Measurements from ENCODE around the gene COX7A2. TPM values are rescaled to one million over a fixed set of nuclear protein-coding genes. Genes with fewer than 3 reads are reported as not detected.

Gene COX7A2
- total RNA-seq, 1 donor from 2014 or later: 232 TPM

DNA sequence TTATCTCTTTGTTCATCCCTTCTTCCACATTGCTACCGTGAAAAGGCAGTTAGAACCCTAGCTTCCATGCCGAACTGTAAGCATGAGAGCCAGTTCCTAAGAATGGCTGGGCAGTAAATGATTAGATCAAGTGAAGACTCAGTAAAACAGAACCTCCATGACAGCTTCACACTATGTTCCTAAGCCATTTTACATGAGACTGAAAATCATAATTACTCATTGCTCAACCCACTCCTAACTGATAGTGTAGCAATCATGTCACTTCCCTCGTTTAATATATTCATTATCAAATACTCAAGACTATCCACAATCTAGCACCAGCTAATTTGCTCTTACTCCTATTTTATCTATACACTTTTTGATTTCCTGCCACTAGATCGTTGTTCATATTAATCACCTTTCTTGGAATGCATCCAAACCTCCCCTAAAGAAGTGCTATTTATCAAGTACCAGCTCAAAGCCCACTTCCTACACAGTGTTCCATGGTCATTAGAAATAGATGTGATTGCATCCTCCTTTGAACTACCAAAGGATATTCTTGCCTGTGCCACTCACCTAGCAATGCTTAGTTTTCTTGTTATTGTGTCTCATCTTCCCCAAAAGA is 35.0 kb upstream of the COX7A2 start:
- Mint-ChIP-seq H3K27ac (peak overlapping the region; percentile 30), H3K4me3 (no peak overlapping the region), H3K9me3 (no peaks in the 10 kb centered on the region), H3K36me3 (peaks cover 20% of the 10 kb centered on the region), H3K27me3 (ENCODE audit: low read depth) (no peaks in the 10 kb centered on the region), H3K4me1 (peaks cover 47% of the 10 kb centered on the region)
- no peak for DNase-seq (ENCODE audit: low spot score in 2 of 2, unreplicated experiment in 2 of 2)
- TF ChIP-seq, protein P1, sequence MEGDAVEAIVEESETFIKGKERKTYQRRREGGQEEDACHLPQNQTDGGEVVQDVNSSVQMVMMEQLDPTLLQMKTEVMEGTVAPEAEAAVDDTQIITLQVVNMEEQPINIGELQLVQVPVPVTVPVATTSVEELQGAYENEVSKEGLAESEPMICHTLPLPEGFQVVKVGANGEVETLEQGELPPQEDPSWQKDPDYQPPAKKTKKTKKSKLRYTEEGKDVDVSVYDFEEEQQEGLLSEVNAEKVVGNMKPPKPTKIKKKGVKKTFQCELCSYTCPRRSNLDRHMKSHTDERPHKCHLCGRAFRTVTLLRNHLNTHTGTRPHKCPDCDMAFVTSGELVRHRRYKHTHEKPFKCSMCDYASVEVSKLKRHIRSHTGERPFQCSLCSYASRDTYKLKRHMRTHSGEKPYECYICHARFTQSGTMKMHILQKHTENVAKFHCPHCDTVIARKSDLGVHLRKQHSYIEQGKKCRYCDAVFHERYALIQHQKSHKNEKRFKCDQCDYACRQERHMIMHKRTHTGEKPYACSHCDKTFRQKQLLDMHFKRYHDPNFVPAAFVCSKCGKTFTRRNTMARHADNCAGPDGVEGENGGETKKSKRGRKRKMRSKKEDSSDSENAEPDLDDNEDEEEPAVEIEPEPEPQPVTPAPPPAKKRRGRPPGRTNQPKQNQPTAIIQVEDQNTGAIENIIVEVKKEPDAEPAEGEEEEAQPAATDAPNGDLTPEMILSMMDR (IDR thresholded peaks at IDR 0.05; ENCODE audit: unreplicated experiment): no peak

DNA sequence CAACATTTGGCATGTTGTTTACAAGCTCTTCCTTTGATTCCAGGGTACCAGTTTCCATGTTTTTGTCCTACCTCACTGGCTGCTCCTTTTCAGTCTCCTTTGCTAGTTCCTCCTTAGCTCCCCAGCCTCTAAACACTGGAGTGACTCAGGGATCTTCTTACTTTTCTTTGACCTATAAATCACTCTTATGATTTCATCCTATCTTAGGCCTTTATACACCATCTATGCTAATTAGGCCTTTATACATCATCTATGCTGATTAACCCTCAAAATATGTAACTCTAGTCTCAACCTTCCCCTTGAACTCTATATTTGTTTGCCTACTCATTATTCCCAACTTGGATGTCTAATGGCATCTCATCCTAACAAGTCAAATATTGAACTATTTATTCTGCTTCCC is 31.5 kb upstream of the COX7A2 start:
- H3K36me3 Mint-ChIP-seq: peaks cover 49% of the 10 kb centered on the region
- no peaks in the 10 kb centered on the region for H3K27me3 Mint-ChIP-seq (ENCODE audit: low read depth)
- peaks cover 24% of the 10 kb centered on the region for H3K9me3 Mint-ChIP-seq
- H3K27ac Mint-ChIP-seq: no peak overlapping the region
- TF ChIP-seq, protein P1 (IDR thresholded peaks at IDR 0.05; ENCODE audit: unreplicated experiment): no peak
- H3K4me1 Mint-ChIP-seq: peaks cover 30% of the 10 kb centered on the region
- no peak overlapping the region for H3K4me3 Mint-ChIP-seq
- DNase-seq (ENCODE audit: low spot score in 2 of 2, unreplicated experiment in 2 of 2): no peak

DNA sequence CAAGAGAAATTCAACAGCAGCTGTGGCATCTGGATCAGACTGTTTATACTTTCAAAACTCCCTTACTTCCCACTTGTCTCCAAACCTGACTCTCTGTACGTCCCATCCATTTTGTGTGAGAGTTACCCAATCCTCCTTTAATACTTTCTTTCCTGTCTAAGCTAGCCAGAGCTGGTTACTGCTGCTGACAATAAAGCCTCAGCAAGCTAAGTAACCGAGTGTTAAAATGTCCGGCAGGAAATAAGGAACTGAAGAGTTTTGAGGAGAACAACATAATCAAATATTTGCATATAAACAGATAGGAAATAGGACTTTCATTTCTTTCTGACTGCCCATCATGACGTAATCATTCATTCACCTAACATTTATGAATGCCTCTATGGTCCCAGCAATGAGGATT is 29.4 kb upstream of the COX7A2 start:
- no peak for DNase-seq (ENCODE audit: low spot score in 2 of 2, unreplicated experiment in 2 of 2)
- TF ChIP-seq, protein P1 (IDR thresholded peaks at IDR 0.05; ENCODE audit: unreplicated experiment): no peak
- peaks cover 51% of the 10 kb centered on the region for H3K36me3 Mint-ChIP-seq
- H3K4me3 Mint-ChIP-seq: no peak overlapping the region
- peaks cover 26% of the 10 kb centered on the region for H3K9me3 Mint-ChIP-seq
- H3K4me1 Mint-ChIP-seq: peaks cover 14% of the 10 kb centered on the region
- no peak overlapping the region for H3K27ac Mint-ChIP-seq
- no peaks in the 10 kb centered on the region for H3K27me3 Mint-ChIP-seq (ENCODE audit: low read depth)

DNA sequence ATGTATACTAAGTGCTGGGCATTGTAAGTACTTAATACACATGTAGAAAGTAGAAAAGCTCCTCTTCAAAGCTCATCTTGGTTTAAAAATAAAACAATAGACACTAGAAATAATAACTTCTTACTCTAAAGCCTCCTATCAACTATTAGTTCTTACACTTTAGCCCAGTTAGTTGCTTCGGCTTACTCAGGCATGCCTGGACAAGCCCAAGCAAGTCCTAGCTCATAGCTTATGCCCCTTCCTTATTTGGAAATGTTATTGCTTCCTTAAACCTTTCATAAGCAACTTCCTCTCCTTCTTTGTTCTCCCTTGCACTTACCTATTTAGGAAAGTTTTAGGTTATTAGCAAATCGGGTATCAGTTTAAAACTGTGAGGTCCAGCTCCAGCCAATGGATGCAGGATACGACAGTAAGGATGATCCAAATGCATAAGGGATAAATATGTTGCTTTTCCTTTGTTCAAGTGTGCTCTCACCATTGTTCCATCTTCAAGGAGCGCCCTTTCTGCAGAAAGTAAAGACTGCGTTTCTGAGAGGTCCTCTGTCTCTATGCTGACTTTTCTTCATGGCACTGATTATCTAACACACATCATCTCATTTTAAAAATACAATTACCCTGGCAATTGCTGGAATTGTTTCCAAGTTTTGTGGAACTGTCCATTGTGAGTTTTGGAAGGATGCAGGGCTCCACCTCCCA is 28.7 kb upstream of the COX7A2 start:
- H3K27ac Mint-ChIP-seq: no peak overlapping the region
- no peak for DNase-seq (ENCODE audit: low spot score in 2 of 2, unreplicated experiment in 2 of 2)
- peaks cover 19% of the 10 kb centered on the region for H3K4me1 Mint-ChIP-seq
- peaks cover 26% of the 10 kb centered on the region for H3K9me3 Mint-ChIP-seq
- H3K4me3 Mint-ChIP-seq: no peak overlapping the region
- H3K27me3 Mint-ChIP-seq (ENCODE audit: low read depth): no peaks in the 10 kb centered on the region
- peaks cover 51% of the 10 kb centered on the region for H3K36me3 Mint-ChIP-seq
- TF ChIP-seq, protein P1 (IDR thresholded peaks at IDR 0.05; ENCODE audit: unreplicated experiment): no peak

DNA sequence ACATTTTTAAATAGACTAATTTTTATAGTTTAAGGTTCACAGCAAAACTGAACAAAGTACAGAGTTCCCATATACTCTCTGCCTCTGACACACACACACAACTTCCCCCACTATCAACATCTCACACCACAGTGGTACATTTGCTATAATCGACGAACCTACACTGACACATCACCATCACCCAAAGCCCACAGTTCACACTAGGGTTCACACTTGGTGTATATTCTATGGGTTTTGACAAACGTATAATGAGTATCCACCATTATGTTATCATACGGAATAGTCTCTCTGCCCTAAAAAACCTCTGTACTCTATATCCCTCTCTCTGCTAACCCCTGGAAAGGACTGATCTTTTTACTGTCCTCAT is 25.4 kb upstream of the COX7A2 start:
- Mint-ChIP-seq H3K9me3 (peaks cover 26% of the 10 kb centered on the region), H3K4me1 (peaks cover 16% of the 10 kb centered on the region), H3K27ac (no peak overlapping the region), H3K27me3 (ENCODE audit: low read depth) (no peaks in the 10 kb centered on the region), H3K4me3 (no peak overlapping the region), H3K36me3 (peaks cover 36% of the 10 kb centered on the region)
- DNase-seq (ENCODE audit: low spot score in 2 of 2, unreplicated experiment in 2 of 2): no peak
- TF ChIP-seq, protein P1 (IDR thresholded peaks at IDR 0.05; ENCODE audit: unreplicated experiment): no peak
